A549 (cell line): ENCODE results near the gene ONECUT3. TPM values are rescaled to one million over a fixed set of nuclear protein-coding genes. Genes with fewer than 3 reads are reported as not detected.

Experiments used
- ATAC-seq, 2 experiments: fragments of 200-7000 bp in 1 of 2; fragments of >200 bp in 1 of 2; cut with Nextera tagmentation in 1 of 2; cut with Tn5 transposase in 1 of 2; 3 replicates each; pipeline versions ENCODE4 v1.8.0 to v1.9.1; 2018 to 2020; ENCODE audit warnings: mild to moderate bottlenecking in 1 of 2, moderate library complexity in 1 of 2
- CTCF ChIA-PET: fragments of 300-600 bp; sonication (Branson Sonifier 250); formaldehyde crosslinking; extraction: SDS; loops from one replicate; lab custom pipeline; 2021; ENCODE audit warnings: antibody characterized with exemption, inconsistent platforms; lab: Yijun Ruan, JAX
- POLR2A ChIA-PET: fragments of 350-600 bp; formaldehyde crosslinking; extraction: SDS; loops from one replicate; lab custom pipeline; 2021; ENCODE audit warnings: antibody characterized with exemption, inconsistent platforms; lab: Yijun Ruan, JAX
- DNase-seq, 2 experiments: peaks; one replicate each; pipeline versions ENCODE4 v3.0.0 to v3.0.0-alpha.2; 2011 to 2016; ENCODE audit warnings: low read depth in 1 of 2, low spot score in 1 of 2
- FAIRE-seq: peaks from 2 replicates; lab custom pipeline; 2011; peaks lifted over from hg19 to GRCh38; lab: Jason Lieb, UNC
- H3K27ac ChIP-seq, 2 experiments: fragments of >200 bp; sonication (Bioruptor Twin); formaldehyde crosslinking; 3 replicates each; pipeline ENCODE4 v1.5.1; 2016 to 2017
- H3K4me1 ChIP-seq: fragments of >200 bp; sonication (Bioruptor Twin); formaldehyde crosslinking; 3 replicates; pipeline ENCODE4 v1.6.1; 2016
- H3K4me2 ChIP-seq: fragments of >200 bp; sonication (Bioruptor Twin); formaldehyde crosslinking; 3 replicates; pipeline ENCODE4 v1.6.1; 2016
- H3K4me3 ChIP-seq: fragments of >200 bp; sonication (Bioruptor Twin); formaldehyde crosslinking; 3 replicates; pipeline ENCODE4 v1.5.1; 2016
- H3K9me3 ChIP-seq: fragments of >200 bp; sonication (Bioruptor Twin); formaldehyde crosslinking; 3 replicates; pipeline ENCODE4 v1.6.1; 2016
- CBX2 ChIP-seq: fragments of 200-600 bp; sonication (generic); IDR thresholded peaks from 2 replicates; pipeline ENCODE4 v1.6.1; 2016; ENCODE audit warnings: low read depth, mild to moderate bottlenecking, borderline replicate concordance
- CBX8 ChIP-seq: fragments of 200-600 bp; sonication (generic); IDR thresholded peaks from 2 replicates; pipeline ENCODE4 v1.6.1; 2016
- CHD2 ChIP-seq: fragments of 150-350 bp; IDR thresholded peaks from 2 replicates; pipeline ENCODE4 v1.6.1; 2014; ENCODE audit warnings: low read length; ENCODE audit not compliant: partially characterized antibody
- CTCF ChIP-seq: fragments of >200 bp; sonication (Bioruptor Twin); formaldehyde crosslinking; IDR thresholded peaks from 3 replicates; pipeline ENCODE4 v1.5.1; 2016
- E2F6 ChIP-seq: IDR thresholded peaks from 2 replicates; pipeline ENCODE4 v1.6.1; 2012; ENCODE audit warnings: low read depth, borderline replicate concordance
- ESRRA ChIP-seq: fragments of 150-350 bp; IDR thresholded peaks from 2 replicates; pipeline ENCODE4 v1.6.1; 2014; ENCODE audit warnings: mild to moderate bottlenecking, low read length, borderline replicate concordance
- FOSL2 ChIP-seq, 2 experiments: fragments of 450-650 bp in 1 of 2; fragments of >200 bp in 1 of 2; sonication (Bioruptor Twin) in 1 of 2; formaldehyde crosslinking; IDR thresholded peaks; 2 replicates each; pipeline versions ENCODE4 v1.5.0 to v1.6.1; 2016 to 2020; ENCODE audit warnings: mild to moderate bottlenecking in 1 of 2, moderate library complexity in 1 of 2
- HDAC2 ChIP-seq: fragments of 200-600 bp; sonication (generic); IDR thresholded peaks from 2 replicates; pipeline ENCODE4 v1.6.1; 2016
- HEYL ChIP-seq: fragments of 250-450 bp; sonication (Bioruptor Pico); IDR thresholded peaks from 2 replicates; pipeline ENCODE4 v1.8.0; 2021; ENCODE audit warnings: mild to moderate bottlenecking, moderate library complexity
- HOXA7 ChIP-seq: fragments of 250-450 bp; sonication (Bioruptor Pico); IDR thresholded peaks from 2 replicates; pipeline ENCODE4 v1.5.0; 2020; ENCODE audit warnings: mild to moderate bottlenecking, moderate library complexity
- JUN ChIP-seq, 2 experiments: fragments of >200 bp; sonication (Bioruptor Twin); formaldehyde crosslinking; IDR thresholded peaks; 2 replicates in 1 of 2; 3 replicates in 1 of 2; pipeline ENCODE4 v1.6.1; 2016 to 2017
- PBX3 ChIP-seq: IDR thresholded peaks from 2 replicates; pipeline ENCODE4 v1.6.1; 2012
- RARB ChIP-seq: fragments of 250-450 bp; sonication (Bioruptor Pico); IDR thresholded peaks from 2 replicates; pipeline ENCODE4 v1.8.0; 2021; ENCODE audit warnings: mild to moderate bottlenecking, moderate library complexity
- RNF2 ChIP-seq: fragments of 200-600 bp; sonication (generic); IDR thresholded peaks from 2 replicates; pipeline ENCODE4 v1.6.1; 2016; ENCODE audit warnings: low read depth, mild to moderate bottlenecking, antibody characterized with exemption, moderate library complexity, borderline replicate concordance
- SMC3 ChIP-seq: fragments of >200 bp; sonication (Bioruptor Twin); formaldehyde crosslinking; IDR thresholded peaks from 3 replicates; pipeline ENCODE4 v1.6.1; 2018; ENCODE audit warnings: inconsistent platforms
- SREBF2 ChIP-seq: fragments of 450-650 bp; IDR thresholded peaks from 2 replicates; pipeline ENCODE4 v1.6.1; 2014; ENCODE audit warnings: mild to moderate bottlenecking, moderate library complexity
- TP53 ChIP-seq: fragments of 250-450 bp; sonication (Bioruptor Pico); IDR thresholded peaks from 2 replicates; pipeline ENCODE4 v1.5.0; 2021; ENCODE audit warnings: mild to moderate bottlenecking, moderate library complexity
- ZC3H11A ChIP-seq: fragments of 450-650 bp; IDR thresholded peaks from 2 replicates; pipeline ENCODE4 v1.6.1; 2014; ENCODE audit warnings: antibody characterized with exemption, mild to moderate bottlenecking
- ZNF302 ChIP-seq: fragments of 250-450 bp; sonication (Bioruptor Pico); IDR thresholded peaks from 2 replicates; pipeline ENCODE4 v1.9.0; 2021; ENCODE audit warnings: inconsistent platforms, mild to moderate bottlenecking, moderate library complexity
- WGBS: methylation state at CpG from one replicate; pipeline ENCODE4 v1.1.6; 2017; ENCODE audit errors: missing lambda C conversion rate; 5-methylcytosine and 5-hydroxymethylcytosine counted together
- polyA plus RNA-seq, 4 experiments: library from polyadenylated mRNA; depleted of rRNA in 3 of 4; stranded (reverse); fragments of >200 nt; fragmentation: RNase III in 1 of 4; extraction: RNeasy Plus Mini Kit Qiagen cat#74134 plus additional on column Dnase treatment in 1 of 4; gene quantifications; 2 replicates in 3 of 4; 3 replicates in 1 of 4; pipeline ENCODE4 v1.2.3, GENCODE V29; 2011 to 2017
- TF ChIP-seq, protein P1 (sequence below): fragments of 250-450 bp; sonication (Bioruptor Pico); IDR thresholded peaks from 2 replicates; pipeline ENCODE4 v1.5.0; 2020; ENCODE audit warnings: low read depth, mild to moderate bottlenecking, moderate library complexity

Gene ONECUT3
- polyA plus RNA-seq, 2 of the 4 experiments (the other 2 are of a cell fraction) = 0.01 TPM; not detected in 1

DNA sequence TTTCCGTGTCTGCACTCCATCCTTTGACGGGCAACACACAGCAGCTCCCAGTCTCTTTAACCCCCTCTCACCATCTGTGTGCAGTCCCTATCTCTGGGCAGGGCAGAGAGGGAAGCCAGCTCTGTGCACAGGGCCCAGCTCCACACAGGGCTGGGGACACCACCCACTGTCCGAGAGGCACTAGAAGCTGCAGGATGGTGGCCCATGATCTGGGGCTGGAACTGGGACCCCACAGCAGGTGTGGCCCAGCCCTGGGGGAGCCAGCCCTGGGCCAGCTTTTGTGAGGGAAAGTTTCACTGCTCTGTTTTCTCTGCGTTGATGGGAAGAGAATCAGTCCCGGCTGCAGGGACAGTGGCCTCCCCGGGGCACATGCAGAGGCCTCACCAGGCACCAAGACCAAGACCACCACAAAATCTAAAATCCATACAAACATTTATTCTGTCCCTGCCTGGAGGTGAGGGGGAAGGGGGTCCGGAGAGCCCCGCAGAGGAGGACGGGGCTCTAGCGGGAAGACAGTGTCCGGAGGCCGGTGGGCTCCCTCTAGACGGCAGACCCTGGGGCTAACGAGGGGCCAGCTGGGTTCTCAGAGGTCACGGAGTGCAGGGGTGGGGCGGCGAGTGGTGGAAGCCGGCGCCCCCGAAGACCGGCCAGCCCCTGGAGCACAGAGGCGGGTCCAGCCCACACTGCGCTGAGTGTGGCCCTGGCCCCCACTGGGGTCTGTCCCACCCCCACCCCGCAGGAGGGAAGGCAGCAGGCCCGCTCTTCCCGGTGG, 61.7 kb downstream of the ONECUT3 start:
- Histone ChIP-seq H3K4me2 (no peak overlapping the region), H3K27ac (no peak overlapping the region), H3K9me3 (no peaks in the 10 kb centered on the region), H3K4me3 (no peak overlapping the region), H3K4me1 (peaks cover 13% of the 10 kb centered on the region)
- whole genome bisulfite sequencing = 94% methylated on average over 18 of the region's 26 CpGs
- ATAC-seq = no peak
- POLR2A ChIA-PET = no interaction called here
- TF ChIP-seq CBX2 = no peak
- no peak for TF ChIP-seq RARB (CRISPR knock-in tag)
- TF ChIP-seq HOXA7 = no peak
- TF ChIP-seq SMC3 = no peak
- no peak for TF ChIP-seq FOSL2 (IDR thresholded peaks at IDR 0.05)
- TF ChIP-seq FOSL2 (CRISPR knock-in tag; IDR thresholded peaks at IDR 0.05) = no peak
- CTCF ChIA-PET = interaction anchor here (0.5 to 3.7 kb wide), 6 partner anchors 9 to 1896 kb away, joined by 3 to 29 read pairs (median 8); no protein-coding TSS in a partner anchor
- no peak for FAIRE-seq
- no peak for DNase-seq

- CTCF ChIA-PET = interaction anchor here (1.7 to 3.7 kb wide), 2 partner anchors 11 to 270 kb away, joined by 5 to 29 read pairs; no protein-coding TSS in a partner anchor
- FAIRE-seq = no peak
- Histone ChIP-seq H3K4me1 (peaks cover 13% of the 10 kb centered on the region), H3K4me3 (no peak overlapping the region), H3K9me3 (no peaks in the 10 kb centered on the region), H3K27ac (no peak overlapping the region), H3K4me2 (no peak overlapping the region)
- no peak for ATAC-seq
- DNase-seq = no peak
- POLR2A ChIA-PET = no interaction called here
- WGBS = 97% methylated on average over 43 of the region's 61 CpGs
- TF ChIP-seq ESRRA = no peak
- no peak for TF ChIP-seq HEYL (CRISPR knock-in tag)
- no peak for TF ChIP-seq ZNF302 (CRISPR knock-in tag)
- TF ChIP-seq SMC3 = no peak
- no peak for TF ChIP-seq SREBF2
- TF ChIP-seq TP53 = no peak
- no peak for TF ChIP-seq CHD2
- TF ChIP-seq CBX8 = no peak
- no peak for TF ChIP-seq PBX3
- TF ChIP-seq, protein P1, sequence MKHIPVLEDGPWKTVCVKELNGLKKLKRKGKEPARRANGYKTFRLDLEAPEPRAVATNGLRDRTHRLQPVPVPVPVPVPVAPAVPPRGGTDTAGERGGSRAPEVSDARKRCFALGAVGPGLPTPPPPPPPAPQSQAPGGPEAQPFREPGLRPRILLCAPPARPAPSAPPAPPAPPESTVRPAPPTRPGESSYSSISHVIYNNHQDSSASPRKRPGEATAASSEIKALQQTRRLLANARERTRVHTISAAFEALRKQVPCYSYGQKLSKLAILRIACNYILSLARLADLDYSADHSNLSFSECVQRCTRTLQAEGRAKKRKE (CRISPR knock-in tag) = no peak
- TF ChIP-seq FOSL2 (IDR thresholded peaks at IDR 0.05) = no peak
- TF ChIP-seq FOSL2 (CRISPR knock-in tag; IDR thresholded peaks at IDR 0.05) = no peak
- no peak for TF ChIP-seq HDAC2
- no peak for TF ChIP-seq E2F6
- no peak for TF ChIP-seq JUN (IDR thresholded peaks at IDR 0.05)
- TF ChIP-seq CTCF = no peak
- TF ChIP-seq RNF2 = no peak
- no peak for TF ChIP-seq ZC3H11A
Observed at GRCh38 chr19:1815605-1816529, 62.6 kb downstream of the ONECUT3 start.
